Gastroesophageal sphincter (tissue), 4 donors: Measurements from ENCODE around the gene LIPC. TPM values are rescaled to one million over a fixed set of nuclear protein-coding genes. Genes with fewer than 3 reads are reported as not detected.

Experiments used
- ATAC-seq: fragments of 150-250 bp; one replicate; pipeline ENCODE4 v1.9.1; 2016; ENCODE audit warnings: mild to moderate bottlenecking, moderate library complexity
- H3K27ac ChIP-seq, 4 donors: fragments of 200-600 bp; sonication (generic) in 3 of 4; 1 replicate in 3 of 4; 2 replicates in 1 of 4; pipeline ENCODE4 v1.5.1; 2016 to 2019
- H3K27me3 ChIP-seq: fragments of 200-600 bp; sonication (generic); one replicate; pipeline ENCODE4 v1.5.1; 2019
- H3K36me3 ChIP-seq, 2 donors: fragments of 200-600 bp; sonication (generic); one replicate each; pipeline ENCODE4 v1.5.1; 2019; ENCODE audit warnings: control low read depth in 1 of 2
- H3K4me1 ChIP-seq, 3 donors: fragments of 200-600 bp; sonication (generic); 1 replicate in 2 of 3; 2 replicates in 1 of 3; pipeline ENCODE4 v1.5.1; 2016 to 2019; ENCODE audit warnings: control low read depth in 2 of 3
- H3K4me3 ChIP-seq, 2 donors: fragments of 200-600 bp; sonication (generic); one replicate each; pipeline ENCODE4 v1.5.1; 2019; ENCODE audit warnings: mild to moderate bottlenecking in 1 of 2, moderate library complexity in 1 of 2
- H3K9me3 ChIP-seq, 3 donors: fragments of 200-600 bp; sonication (generic); one replicate each; pipeline ENCODE4 v1.5.1; 2017 to 2019; ENCODE audit warnings: control low read depth in 2 of 3
- EP300 ChIP-seq: sonication (generic); formaldehyde crosslinking; IDR thresholded peaks from one replicate; pipeline ENCODE4 v1.6.1; 2017; ENCODE audit warnings: antibody characterized with exemption, mild to moderate bottlenecking
- POLR2A ChIP-seq, 2 donors: fragments of 450-650 bp; IDR thresholded peaks; one replicate each; pipeline ENCODE4 v1.6.1; 2017; ENCODE audit warnings: antibody characterized with exemption in 2 of 2, mild to moderate bottlenecking in 2 of 2, moderate library complexity in 1 of 2
- POLR2AphosphoS5 ChIP-seq: sonication (generic); formaldehyde crosslinking; IDR thresholded peaks from one replicate; pipeline ENCODE4 v1.6.1; 2017; ENCODE audit warnings: antibody characterized with exemption
- WGBS, 2 donors: methylation state at CpG; one replicate each; pipeline ENCODE4 v1.1.5; 2018; ENCODE audit warnings: low coverage in 1 of 2; 5-methylcytosine and 5-hydroxymethylcytosine counted together
- small RNA-seq, 4 donors: library from RNA; depleted of rRNA; stranded (forward); fragments of <200 nt; gene quantifications; one replicate each; pipeline ENCODE3, GENCODE V24; 2016
- total RNA-seq, 4 donors: library from RNA; depleted of rRNA; stranded (reverse); fragments of >200 nt; gene quantifications; one replicate each; pipeline ENCODE4 v1.1.0, GENCODE V29; 2016
- TF ChIP-seq, protein P1 (sequence below), 4 experiments: fragments of 200-600 bp in 2 of 4; fragments of 450-650 bp in 2 of 4; sonication (generic) in 1 of 4; IDR thresholded peaks; one replicate each; pipeline ENCODE4 v1.5.1; 2017 to 2019; ENCODE audit warnings: antibody characterized with exemption in 4 of 4, mild to moderate bottlenecking in 2 of 4, moderate library complexity in 2 of 4

LIPC gene
- total RNA-seq, 4 donors from 2014 or later: 0.32 to 0.50 TPM; not detected in 2

DNA sequence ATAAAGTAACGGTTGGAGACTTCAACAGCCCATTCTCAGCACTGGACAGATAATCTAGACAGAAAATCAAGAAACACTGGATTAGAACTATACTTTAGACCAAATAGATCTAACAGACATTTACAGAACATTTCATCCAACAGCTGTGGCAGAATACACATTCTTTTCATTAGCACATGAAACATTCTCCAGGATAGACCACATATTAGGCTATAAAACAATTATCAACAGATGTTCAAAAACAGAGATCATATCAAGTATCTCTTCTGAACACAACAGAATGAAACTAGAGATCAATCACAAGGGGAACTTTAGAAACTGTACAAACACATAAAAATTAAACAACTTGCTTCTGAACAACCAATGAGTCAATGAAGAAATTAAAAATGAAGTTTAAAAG is 184.4 kb downstream of the LIPC start:
- 100% methylated on average over 1 of the region's 1 CpG for WGBS, 2 donors
- Histone ChIP-seq H3K36me3 (peaks cover 0 to 60% of the 10 kb centered on the region in 2 donors), H3K9me3 (peaks cover 0 to 33% (median 0%) of the 10 kb centered on the region in 3 donors), H3K4me1 (no peaks in the 10 kb centered on the region), H3K27me3 (no peaks in the 10 kb centered on the region), H3K27ac (no peak overlapping the region), H3K4me3 (no peak overlapping the region)
- no peak for TF ChIP-seq POLR2A (IDR thresholded peaks at IDR 0.05)
- TF ChIP-seq EP300: no peak
- no peak for TF ChIP-seq POLR2AphosphoS5
- TF ChIP-seq, protein P1, sequence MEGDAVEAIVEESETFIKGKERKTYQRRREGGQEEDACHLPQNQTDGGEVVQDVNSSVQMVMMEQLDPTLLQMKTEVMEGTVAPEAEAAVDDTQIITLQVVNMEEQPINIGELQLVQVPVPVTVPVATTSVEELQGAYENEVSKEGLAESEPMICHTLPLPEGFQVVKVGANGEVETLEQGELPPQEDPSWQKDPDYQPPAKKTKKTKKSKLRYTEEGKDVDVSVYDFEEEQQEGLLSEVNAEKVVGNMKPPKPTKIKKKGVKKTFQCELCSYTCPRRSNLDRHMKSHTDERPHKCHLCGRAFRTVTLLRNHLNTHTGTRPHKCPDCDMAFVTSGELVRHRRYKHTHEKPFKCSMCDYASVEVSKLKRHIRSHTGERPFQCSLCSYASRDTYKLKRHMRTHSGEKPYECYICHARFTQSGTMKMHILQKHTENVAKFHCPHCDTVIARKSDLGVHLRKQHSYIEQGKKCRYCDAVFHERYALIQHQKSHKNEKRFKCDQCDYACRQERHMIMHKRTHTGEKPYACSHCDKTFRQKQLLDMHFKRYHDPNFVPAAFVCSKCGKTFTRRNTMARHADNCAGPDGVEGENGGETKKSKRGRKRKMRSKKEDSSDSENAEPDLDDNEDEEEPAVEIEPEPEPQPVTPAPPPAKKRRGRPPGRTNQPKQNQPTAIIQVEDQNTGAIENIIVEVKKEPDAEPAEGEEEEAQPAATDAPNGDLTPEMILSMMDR (IDR thresholded peaks at IDR 0.05): no peak
- no peak for ATAC-seq

Small RNAs within 50 kb of the gene (small RNA-seq; reads per million reads assigned to genes)
- gene AC084781.2: 0 reads per million in 4 donors
